Esophagus muscularis mucosa (tissue), 4 donors: ENCODE results near the gene ADAMTS18.

Experiments used
- EP300 ChIP-seq: sonication (generic); formaldehyde crosslinking; IDR thresholded peaks from one replicate; pipeline ENCODE4 v1.6.1; 2017; ENCODE audit warnings: antibody characterized with exemption
- POLR2A ChIP-seq: fragments of 450-650 bp; IDR thresholded peaks from one replicate; pipeline ENCODE4 v1.6.1; 2017; ENCODE audit warnings: antibody characterized with exemption, moderate library complexity, mild to moderate bottlenecking, low read depth
- POLR2AphosphoS5 ChIP-seq, 2 donors: sonication (generic); formaldehyde crosslinking; IDR thresholded peaks; one replicate each; pipeline ENCODE4 v1.6.1; 2017; ENCODE audit warnings: antibody characterized with exemption in 2 of 2
- TF ChIP-seq, protein P1 (sequence below), 3 experiments: fragments of 200-600 bp in 2 of 3; fragments of 450-650 bp in 1 of 3; sonication (generic) in 2 of 3; IDR thresholded peaks; one replicate each; pipeline ENCODE4 v1.5.1; 2017 to 2019; ENCODE audit warnings: antibody characterized with exemption in 3 of 3, mild to moderate bottlenecking in 2 of 3, moderate library complexity in 1 of 3

DNA sequence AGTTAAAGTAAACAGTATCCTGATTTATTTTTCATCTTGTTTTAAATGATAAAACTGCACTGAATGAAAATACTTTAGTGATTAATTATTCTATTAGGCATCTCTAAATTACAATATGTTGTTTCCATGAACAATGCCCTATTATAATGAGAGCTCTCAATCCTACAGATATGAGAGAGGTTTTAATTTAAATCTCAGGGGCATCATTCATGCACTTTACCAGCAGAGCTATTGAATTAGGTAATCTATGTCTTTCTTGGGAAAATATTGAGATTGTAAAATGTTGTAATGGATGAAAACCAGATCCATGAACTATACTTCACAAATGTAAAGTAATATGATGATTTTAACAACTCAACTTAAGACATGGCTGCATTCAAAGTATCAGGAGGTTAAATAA, 103.8 kb downstream of the ADAMTS18 start:
- TF ChIP-seq, protein P1, sequence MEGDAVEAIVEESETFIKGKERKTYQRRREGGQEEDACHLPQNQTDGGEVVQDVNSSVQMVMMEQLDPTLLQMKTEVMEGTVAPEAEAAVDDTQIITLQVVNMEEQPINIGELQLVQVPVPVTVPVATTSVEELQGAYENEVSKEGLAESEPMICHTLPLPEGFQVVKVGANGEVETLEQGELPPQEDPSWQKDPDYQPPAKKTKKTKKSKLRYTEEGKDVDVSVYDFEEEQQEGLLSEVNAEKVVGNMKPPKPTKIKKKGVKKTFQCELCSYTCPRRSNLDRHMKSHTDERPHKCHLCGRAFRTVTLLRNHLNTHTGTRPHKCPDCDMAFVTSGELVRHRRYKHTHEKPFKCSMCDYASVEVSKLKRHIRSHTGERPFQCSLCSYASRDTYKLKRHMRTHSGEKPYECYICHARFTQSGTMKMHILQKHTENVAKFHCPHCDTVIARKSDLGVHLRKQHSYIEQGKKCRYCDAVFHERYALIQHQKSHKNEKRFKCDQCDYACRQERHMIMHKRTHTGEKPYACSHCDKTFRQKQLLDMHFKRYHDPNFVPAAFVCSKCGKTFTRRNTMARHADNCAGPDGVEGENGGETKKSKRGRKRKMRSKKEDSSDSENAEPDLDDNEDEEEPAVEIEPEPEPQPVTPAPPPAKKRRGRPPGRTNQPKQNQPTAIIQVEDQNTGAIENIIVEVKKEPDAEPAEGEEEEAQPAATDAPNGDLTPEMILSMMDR (IDR thresholded peaks at IDR 0.05): no peak
- TF ChIP-seq POLR2A (no peak), POLR2AphosphoS5 (IDR thresholded peaks at IDR 0.05) (no peak), EP300 (no peak)
